NCI-H1048 (cell line): ENCODE measurements around the gene ZBED6.
"Not testable (repeated sequence)": the region's sequence is repeated elsewhere in the genome, so short reads cannot be mapped to it uniquely, and the experiment has no call there.

Source experiments
- DNase-seq: peaks from one replicate; lab custom pipeline; 2025; lab: John Stamatoyannopoulos, UW

The ZBED6 gene, protein sequence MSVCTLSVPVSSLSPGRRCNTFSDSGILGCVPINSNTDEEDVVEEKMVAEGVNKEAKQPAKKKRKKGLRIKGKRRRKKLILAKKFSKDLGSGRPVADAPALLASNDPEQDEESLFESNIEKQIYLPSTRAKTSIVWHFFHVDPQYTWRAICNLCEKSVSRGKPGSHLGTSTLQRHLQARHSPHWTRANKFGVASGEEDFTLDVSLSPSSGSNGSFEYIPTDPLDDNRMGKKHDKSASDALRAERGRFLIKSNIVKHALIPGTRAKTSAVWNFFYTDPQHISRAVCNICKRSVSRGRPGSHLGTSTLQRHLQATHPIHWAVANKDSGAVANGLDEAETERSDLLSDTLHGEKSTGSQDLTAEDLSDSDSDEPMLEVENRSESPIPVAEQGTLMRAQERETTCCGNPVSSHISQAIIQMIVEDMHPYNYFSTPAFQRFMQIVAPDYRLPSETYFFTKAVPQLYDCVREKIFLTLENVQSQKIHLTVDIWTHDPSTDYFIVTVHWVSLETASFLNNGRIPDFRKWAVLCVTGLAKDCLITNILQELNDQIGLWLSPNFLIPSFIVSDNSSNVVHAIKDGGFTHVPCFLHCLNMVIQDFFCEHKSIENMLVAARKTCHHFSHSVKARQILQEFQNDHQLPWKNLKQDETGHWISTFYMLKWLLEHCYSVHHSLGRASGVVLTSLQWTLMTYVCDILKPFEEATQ (N-terminal part only)

GRCh38 chr1:203795441-203796235 is at the start of gene ZBED6, which contains the start of gene ZC3H11A:
ZBED6 (plus strand) TSS chr1:203795623; CDS start chr1:203797523, 1,900 bp downstream.
ZC3H11A (plus strand) TSS chr1:203795623; CDS start chr1:203817071, 21,448 bp downstream.
- peak; percentile 100 for DNase-seq

DNA sequence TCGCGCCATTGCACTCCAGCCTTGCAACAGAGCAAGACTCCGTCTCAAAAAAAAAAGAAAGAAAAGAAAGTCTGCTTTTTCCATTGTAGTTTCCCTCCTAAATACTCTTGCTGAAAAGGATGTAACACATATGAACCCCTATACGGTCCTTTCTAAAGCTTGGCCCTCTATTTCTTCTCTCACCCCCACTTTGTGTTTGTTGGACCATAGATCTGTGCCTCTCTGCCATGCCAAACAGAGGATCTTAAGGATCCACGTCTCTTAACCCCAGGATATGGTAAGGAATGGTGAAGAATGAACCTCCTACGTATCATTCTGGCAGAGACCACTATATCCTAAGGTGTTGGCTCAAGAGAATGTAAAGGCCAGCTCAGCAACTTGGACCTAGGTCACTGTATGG is 49.1 kb upstream of the ZBED6 start:
- no peak for DNase-seq

- DNase-seq = no peak
Observed at GRCh38 chr1:203751051-203751450, 44.4 kb upstream of the ZBED6 start.

DNA sequence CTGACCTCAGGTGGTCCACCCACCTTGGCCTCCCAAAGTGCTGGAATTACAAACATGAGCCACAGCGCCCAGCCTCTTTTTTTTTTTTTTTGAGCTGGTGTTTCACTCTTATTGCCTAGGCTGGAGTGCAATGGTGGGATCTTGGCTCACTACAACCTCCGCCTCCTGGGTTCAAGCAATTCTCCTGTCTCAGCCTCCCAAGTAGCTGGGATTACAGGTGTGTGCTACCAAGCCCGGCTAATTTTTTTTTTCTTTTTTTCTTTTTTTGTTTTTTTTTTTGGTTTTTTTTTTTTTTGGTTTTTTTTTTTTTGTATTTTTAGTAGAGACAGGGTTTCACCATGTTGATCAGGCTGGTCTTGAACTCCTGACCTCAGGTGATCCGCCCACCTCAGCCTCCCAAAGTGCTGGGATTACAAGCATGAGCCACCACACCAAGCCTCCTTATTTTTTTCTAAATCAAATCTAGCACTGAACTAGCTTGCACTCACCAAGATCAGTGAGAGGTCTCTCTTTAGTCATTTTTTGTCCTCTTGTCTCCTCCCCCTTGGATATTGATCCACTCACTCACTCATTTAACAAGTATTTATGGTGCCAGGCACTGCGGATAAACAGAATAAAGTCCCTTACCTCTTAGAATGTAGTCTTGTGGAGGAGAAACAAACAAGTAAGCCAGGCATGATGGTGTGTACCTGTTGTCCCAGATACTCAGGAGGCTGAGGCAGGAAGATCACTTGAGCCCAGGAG is 43.6 kb upstream of the ZBED6 start:
- not testable (repeated sequence) for DNase-seq

DNA sequence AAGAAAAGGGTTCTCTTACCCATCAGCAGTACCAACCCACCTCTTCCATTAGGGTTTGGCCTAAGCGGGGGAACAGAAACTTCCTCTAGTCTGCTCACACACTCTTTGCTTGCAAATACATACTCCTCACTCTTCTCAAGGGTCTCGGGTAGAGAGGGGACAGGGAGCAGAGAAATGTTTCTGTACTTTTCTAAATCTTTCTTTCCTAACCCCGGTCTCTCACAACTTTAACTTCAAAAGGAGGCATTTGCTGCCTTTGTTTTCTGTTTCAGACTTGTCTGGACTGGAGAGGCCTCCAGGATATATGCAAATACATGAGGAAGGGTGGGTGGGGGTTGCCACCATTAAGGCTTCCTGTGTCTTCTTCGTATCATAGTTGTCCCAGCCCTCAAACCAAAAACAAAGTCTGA is 41.0 kb upstream of the ZBED6 start:
- DNase-seq = no peak

DNA sequence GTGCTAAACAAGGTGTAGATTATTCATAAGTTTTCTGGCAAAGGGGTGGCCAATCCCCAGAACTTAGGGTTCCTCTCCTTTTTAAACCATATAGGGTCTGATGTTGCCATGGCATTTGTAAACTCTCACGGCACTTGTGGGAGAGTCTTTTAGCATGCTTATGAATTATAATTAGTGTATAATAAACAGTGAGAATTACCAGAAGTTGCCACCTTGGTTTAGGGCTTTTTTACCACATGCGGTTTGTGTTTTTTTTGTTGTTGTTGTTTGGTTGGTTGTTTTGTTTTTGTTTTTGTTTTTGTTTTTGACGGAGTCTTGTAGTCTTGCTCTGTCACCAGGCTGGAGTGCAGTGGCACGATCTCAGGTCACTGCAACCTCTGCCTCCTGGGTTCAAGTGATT is 39.4 kb upstream of the ZBED6 start:
- no peak for DNase-seq

DNA sequence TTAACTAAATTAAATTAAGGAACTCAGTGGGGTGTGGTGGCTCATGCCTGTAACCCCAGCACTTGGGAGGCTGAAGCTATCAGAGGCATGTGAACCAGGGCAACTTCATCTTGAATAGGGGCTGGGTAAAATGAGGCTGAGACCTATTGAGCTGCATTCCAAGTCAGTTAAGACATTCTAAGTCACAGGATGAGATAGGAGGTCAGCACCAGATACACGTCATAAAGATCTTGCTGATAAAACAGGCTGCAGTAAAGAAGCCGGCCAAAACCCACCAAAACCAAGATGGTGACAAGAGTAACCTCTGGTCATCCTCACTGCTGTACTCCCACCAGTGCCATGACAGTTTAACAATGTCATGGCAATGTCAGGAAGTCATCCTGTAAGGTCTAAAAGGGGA is 36.7 kb upstream of the ZBED6 start:
- not testable (repeated sequence) for DNase-seq

DNA sequence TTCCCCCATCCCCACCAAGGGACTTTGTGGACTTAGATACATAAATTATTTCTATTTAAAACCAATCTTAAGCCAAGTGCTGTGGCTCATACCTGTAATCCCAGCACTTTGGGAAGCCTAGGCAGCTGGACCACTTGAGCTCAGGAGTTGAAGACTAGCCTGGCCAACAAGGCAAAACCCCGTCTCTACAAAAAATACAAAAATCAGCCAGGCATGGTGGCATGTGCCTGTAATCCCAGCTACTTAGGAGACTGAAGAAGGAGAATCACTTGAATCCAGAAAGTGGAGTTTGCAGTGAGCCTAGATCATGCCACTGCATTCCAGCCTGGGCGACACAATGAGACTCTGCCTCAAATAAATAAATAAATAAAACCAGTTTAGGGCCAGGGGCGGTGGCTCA is 34.9 kb upstream of the ZBED6 start:
- no peak for DNase-seq

DNA sequence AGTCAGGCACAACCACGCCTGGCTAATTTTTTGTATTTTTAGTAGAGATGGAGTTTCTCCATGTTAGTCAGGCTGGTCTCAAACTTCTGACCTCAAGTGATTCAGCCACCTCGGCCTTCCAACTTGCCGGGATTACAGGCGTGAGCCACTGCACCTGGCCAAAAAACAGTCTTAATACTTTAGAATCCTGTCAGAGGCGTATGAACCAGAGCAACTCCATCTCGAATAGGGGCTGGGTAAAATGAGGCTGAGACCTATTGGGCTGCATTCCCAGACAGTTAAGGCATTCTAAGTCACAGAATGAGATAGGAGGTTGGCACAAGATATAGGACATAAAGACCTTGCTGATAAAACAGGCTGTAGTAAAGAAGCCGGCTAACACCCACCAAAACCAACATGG is 33.5 kb upstream of the ZBED6 start:
- not testable (repeated sequence) for DNase-seq

GRCh38 chr1:203763505-203763904 is 31.9 kb upstream of the ZBED6 start:
- DNase-seq = no peak

DNA sequence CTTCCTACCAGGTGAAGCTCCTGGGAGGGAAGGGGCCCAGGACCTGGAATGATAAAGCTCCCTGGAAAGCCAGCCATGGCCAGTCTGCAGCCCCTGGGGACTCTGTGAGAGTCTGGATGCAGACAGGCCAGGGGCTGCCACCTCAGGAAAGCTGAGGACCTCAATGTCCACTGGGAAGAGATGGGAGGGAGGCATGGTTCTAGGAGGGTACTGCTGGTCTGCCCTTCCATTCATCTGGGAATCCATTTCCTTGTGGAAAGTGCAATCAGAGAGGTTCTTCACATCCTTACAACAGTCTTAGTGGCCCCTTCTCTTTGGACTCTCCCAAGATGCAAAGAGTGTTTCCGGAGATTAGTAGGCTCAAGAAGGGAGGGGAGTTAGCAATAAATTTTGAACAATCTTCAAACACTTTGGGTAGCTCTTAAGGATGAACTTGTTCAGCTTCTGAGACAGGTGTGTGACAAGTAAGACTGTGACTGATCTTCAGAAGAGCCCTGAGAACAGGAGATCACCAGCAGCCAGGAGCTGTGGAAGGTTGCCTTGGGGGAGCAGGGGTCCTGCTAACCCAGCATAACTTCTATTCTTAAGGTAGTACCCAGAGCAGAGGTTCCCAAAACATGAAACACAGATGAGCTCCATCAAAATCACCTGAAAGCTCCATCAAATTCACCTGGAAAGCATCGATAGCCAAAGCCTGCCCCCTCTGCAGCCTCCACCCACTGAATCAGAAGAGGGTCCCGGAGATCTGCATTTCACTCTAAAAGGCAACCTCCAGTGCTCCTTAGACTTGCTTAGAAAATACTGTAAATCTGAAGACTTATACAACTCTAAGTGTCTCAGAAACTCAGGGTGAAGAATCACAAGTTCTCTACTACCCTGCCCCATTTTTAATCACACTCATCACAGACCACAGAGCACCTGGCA is 31.1 kb upstream of the ZBED6 start:
- DNase-seq = no peak

GRCh38 chr1:203765029-203765837 is 30.2 kb upstream of the ZBED6 start, which contains the start of gene LAX1:
LAX1 (plus strand) TSS chr1:203765183; CDS start chr1:203765566, 383 bp downstream.
- no peak for DNase-seq

GRCh38 chr1:203768256-203768655 is 27.2 kb upstream of the ZBED6 start:
- no peak for DNase-seq

GRCh38 chr1:203769505-203770343 is 25.7 kb upstream of the ZBED6 start:
- DNase-seq = no peak

- no peak for DNase-seq
Observed at GRCh38 chr1:203771901-203772301, 23.5 kb upstream of the ZBED6 start.

DNA sequence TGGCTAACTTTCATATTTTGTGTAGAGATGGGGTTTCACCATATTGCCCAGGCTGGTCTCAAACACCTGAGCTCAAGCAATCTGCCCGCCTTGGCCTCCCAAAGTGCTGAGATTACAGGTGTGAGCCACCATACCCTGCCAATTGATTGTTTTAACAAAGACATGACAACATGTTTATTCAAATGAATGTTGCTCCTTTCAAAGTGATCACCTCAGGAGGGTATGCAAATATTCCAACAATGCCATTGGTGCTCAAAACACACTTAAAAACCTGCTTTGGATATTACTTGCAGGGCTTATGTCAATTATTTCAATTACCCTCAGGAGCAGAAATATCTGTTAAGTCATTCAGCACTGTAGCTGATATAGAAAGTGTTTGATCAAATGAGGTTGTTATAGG is 22.6 kb upstream of the ZBED6 start:
- DNase-seq = peak; percentile 42

- no peak for DNase-seq
Observed at GRCh38 chr1:203776636-203777035, 18.8 kb upstream of the ZBED6 start.

DNA sequence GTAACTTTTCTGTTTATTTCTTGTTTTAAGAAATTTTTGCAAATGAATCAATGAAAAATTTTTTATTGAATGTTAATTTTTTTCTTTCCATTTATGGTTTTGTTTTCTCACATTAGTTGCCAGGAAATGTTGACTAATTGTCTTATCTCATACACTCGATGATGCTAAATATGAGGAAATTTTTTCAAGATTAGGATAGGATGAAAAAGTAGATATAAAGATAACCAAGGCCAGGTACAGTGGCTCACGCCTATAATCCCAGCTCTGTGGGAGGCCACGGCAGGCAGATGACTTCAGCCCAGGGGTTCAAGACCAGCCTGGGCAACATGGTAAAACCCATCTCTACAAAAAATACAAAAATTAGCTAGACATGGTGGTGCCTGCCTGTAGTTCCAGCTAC is 17.8 kb upstream of the ZBED6 start:
- DNase-seq = no peak

DNA sequence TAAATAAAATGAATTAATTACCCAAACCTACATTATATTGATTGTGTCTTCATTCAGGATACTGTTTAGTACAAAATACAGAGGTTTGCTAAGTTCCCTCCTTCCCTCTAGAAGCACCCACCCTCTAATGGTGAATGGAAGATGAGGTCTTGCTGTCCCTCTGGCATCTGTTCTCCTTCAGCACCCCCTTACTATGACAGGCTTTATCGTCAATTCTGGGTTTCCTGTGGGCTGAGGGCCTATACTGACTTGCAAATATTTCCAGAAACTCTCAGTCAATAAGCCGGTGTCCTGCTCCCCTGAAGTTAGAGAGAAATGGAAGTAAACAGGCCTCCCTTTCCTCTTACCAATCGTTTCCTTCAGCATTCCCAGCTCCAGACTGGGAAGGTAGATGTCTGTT is 17.3 kb upstream of the ZBED6 start:
- no peak for DNase-seq
